KOPT-K1 (cell line): ENCODE results near the gene TOGARAM2.
"Not testable (repeated sequence)": the region's sequence is repeated elsewhere in the genome, so short reads cannot be mapped to it uniquely, and the experiment has no call there.

Experiments
- H3K27ac ChIP-seq: fragments of 200-600 bp; sonication (generic); 2 replicates; pipeline ENCODE4 v1.5.1; 2016; ENCODE audit warnings: antibody characterized with exemption, mild to moderate bottlenecking, low read depth, low read length; ENCODE audit not compliant: poor library complexity, severe bottlenecking
- H3K36me3 ChIP-seq: fragments of 200-600 bp; sonication (generic); 2 replicates; pipeline ENCODE4 v1.5.1; 2017; ENCODE audit warnings: antibody characterized with exemption, mild to moderate bottlenecking, low read length, moderate library complexity; ENCODE audit not compliant: insufficient read depth
- H3K9me3 ChIP-seq: fragments of 200-600 bp; sonication (generic); 2 replicates; pipeline ENCODE4 v1.5.1; 2017; ENCODE audit warnings: antibody characterized with exemption, low read length, mild to moderate bottlenecking; ENCODE audit not compliant: insufficient read depth, poor library complexity, severe bottlenecking

TOGARAM2 gene

GRCh38 chr2:29072251-29072650, 91.2 kb downstream of the TOGARAM2 start:
- Histone ChIP-seq H3K36me3 (no peaks in the 10 kb centered on the region), H3K9me3 (no peaks in the 10 kb centered on the region)

GRCh38 chr2:29072971-29073725, 92.0 kb downstream of the TOGARAM2 start:
- H3K9me3 ChIP-seq = no peaks in the 10 kb centered on the region
- H3K36me3 ChIP-seq = no peaks in the 10 kb centered on the region
- H3K27ac ChIP-seq = no peak overlapping the region

More at GRCh38 chr2:29072251-29072650, 91.2 kb downstream of the TOGARAM2 start:
- no peak overlapping the region for H3K27ac ChIP-seq

- Histone ChIP-seq H3K9me3 (no peaks in the 10 kb centered on the region), H3K27ac (no peak overlapping the region), H3K36me3 (no peaks in the 10 kb centered on the region)
Observed at GRCh38 chr2:29073933-29074332, 92.8 kb downstream of the TOGARAM2 start.

GRCh38 chr2:29074411-29074810, 93.3 kb downstream of the TOGARAM2 start, which contains the start of gene PCARE:
TSS of gene PCARE (minus strand) at chr2:29074523. CDS start at chr2:29074261, 262 bp downstream.
- Histone ChIP-seq H3K9me3 (peaks cover 5% of the 10 kb centered on the region), H3K27ac (no peak within 1 kb of the TSS), H3K36me3 (no peaks in the 10 kb centered on the region)

DNA sequence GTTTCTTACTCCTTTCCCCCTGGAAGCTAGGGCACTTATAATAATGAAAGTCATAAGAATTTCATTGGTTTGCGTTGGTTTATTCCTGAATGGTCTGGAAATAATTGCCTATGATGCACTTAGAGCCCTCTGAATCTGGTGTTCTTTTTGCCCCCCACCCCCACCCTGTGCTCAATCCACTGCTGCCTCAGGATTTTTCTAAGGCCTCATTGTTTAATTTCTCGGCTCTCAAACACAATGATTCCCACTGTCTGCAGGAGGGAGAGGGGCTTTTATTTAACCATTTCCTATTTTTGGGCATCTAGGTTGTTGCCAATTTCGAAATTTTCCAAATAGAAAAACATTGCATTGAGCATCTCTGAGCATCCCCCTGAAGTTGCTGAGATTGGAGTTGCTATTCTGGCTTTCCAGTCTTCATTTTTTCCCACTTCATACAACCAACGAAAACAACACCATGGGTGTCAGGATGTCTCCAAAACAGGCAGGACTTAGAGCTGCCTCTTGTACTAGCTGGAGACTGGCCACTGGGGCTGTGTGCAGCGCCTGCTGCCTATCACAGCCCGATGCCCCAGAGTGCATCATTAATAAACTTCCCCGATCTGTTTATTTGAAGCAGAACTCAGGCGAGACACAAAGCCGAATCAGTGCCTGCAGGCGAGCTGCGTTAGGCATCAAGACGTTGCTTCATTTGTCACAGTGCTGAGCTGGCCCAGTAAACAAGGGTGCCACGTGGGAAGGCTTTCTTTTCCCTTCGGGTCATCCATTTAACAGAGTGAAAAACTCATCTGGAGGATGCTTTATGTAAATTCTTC, 95.0 kb downstream of the TOGARAM2 start:
- Histone ChIP-seq H3K9me3 (peaks cover 21% of the 10 kb centered on the region), H3K36me3 (no peaks in the 10 kb centered on the region), H3K27ac (no peak overlapping the region)

DNA sequence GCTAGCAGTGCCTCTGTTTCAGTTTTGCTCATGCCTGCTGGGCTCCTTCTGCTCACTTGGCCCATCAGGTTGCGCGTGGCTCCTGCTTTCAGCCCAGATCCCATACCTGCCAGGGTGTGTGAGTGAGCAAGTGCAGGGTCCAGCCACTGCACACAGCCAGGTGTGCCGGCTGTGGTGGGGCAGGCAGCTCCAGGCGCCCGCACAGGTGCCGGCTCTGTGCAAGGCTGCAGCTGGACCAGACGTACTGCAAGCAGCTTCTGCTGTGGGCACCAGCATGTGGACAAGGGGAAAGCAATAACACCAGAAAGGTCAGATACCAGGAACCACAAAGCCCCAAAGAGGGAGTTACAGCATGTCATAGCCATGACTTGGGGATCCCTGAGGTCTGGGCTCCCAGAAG, 98.8 kb downstream of the TOGARAM2 start:
- peaks cover 24% of the 10 kb centered on the region for H3K9me3 ChIP-seq
- no peaks in the 10 kb centered on the region for H3K36me3 ChIP-seq
- no peak overlapping the region for H3K27ac ChIP-seq

- peaks cover 24% of the 10 kb centered on the region for H3K9me3 ChIP-seq
- no peaks in the 10 kb centered on the region for H3K36me3 ChIP-seq
- no peak overlapping the region for H3K27ac ChIP-seq
Observed at GRCh38 chr2:29080886-29081743, 100.0 kb downstream of the TOGARAM2 start.

DNA sequence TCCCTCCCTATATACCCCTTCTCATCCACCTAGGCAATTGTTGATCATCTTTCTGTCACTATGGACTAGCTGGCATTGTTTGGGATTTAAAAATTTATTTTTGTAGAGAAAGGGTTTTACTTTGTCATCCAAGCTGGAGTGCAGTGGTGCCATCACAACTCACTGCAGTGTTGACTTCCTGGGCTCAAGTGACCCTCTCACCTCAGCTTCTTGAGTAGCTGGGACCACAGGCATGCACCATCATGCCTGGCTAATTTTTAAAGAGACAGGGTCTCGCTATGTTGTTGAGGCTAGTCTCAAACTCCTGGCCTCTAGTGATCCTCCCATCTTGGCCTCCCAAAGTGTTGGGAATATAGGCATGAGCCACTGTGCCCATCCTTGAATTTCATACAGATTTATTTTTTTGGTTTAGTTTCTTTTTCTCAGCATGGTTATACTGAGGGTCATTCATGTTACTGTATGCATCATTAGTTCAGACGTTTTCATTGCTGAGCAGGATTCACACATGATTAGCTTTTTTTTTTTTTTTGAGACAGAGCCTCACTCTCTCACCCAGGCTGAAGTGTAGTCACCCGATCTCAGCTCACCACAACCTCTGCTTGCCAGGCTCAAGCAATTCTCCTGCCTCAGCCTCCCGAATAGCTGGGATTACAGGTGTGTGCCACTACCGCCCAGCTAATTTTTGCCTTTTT, 101.9 kb downstream of the TOGARAM2 start:
- H3K9me3 ChIP-seq = peaks cover 24% of the 10 kb centered on the region
- no peaks in the 10 kb centered on the region for H3K36me3 ChIP-seq
- H3K27ac ChIP-seq = no peak overlapping the region

DNA sequence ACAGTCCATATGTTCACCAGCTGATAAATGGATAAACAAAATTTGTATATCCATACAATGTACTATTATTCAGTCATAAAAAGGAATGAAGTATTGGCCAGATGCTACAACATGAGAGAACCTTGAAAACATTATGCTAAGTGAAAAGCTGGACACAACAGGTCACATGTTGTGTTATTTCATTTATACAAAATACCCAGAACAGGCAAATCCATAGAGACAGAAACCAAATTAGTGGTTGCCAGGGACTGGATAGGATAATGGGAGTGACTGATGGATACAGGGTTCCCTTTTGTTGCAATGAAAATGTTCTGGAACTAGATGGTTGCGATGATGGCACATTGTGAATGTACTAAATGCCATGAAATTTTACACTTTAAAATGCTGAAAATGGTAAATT, 103.5 kb downstream of the TOGARAM2 start:
- Histone ChIP-seq H3K9me3 (peaks cover 18% of the 10 kb centered on the region), H3K27ac (no peak overlapping the region), H3K36me3 (no peaks in the 10 kb centered on the region)

DNA sequence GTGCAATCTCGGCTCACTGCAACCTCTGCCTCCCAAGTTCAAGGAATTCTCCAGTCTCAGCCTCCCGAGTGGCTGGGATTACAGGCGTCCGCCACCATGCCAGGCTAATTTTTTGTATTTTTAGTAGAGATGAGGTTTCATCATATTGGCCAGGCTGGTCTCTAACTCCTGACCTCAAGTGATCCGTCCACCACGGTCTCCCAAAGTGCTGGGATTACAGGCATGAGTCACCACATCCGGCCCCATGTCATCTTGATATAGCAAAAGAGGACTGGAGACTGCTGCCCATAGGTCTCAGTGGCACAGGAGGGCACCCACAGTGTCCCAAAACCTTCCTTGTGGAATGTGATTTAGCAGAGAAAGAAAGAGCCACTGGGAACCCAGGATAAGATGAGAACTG, 109.2 kb downstream of the TOGARAM2 start:
- not testable (repeated sequence) for H3K36me3 ChIP-seq, H3K9me3 ChIP-seq, H3K27ac ChIP-seq

DNA sequence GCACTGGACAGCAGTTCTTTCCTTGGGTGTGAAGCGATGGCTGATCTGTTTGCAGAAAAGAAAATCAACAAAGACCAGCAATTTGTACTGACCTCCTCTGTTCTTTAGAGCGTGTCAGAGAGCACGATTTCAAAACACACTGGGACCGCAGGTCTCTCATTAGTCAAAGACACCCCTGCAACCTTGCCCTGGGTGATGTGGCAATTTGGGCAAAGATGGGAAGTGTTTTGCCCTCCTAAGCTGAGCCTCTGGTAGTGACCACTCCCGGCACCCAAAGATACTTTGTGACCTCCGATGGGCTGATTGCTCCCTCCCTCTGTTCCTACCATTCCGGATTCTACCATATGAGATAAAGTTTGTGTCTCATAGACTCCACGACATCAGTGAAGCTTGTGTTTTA, 115.9 kb downstream of the TOGARAM2 start:
- H3K9me3 ChIP-seq = no peaks in the 10 kb centered on the region
- no peaks in the 10 kb centered on the region for H3K36me3 ChIP-seq
- no peak overlapping the region for H3K27ac ChIP-seq

GRCh38 chr2:29097569-29097968, 116.5 kb downstream of the TOGARAM2 start:
- Histone ChIP-seq H3K36me3 (no peaks in the 10 kb centered on the region), H3K27ac (no peak overlapping the region)

DNA sequence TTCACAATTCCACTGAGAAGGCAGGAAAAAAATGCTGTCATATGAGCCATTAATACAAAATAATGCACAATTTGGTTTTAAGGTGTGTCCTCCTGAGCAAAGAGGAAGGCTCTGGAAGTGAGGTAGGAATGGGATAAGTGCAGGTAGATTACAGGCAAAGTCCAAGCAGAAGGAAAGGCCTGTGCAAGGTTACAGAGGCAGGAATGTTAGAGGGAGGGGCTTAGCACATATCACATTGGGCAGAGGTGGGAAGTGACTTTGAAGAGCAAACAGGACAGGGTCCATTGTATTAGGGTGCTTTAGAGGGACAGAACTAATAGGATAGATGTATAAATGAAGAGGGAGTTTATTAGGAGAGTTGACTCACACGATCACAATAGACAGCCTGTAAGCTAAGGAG, 119.5 kb downstream of the TOGARAM2 start:
- Histone ChIP-seq H3K9me3 (no peaks in the 10 kb centered on the region), H3K36me3 (no peaks in the 10 kb centered on the region), H3K27ac (no peak overlapping the region)

More at GRCh38 chr2:29097569-29097968, 116.5 kb downstream of the TOGARAM2 start:
- no peaks in the 10 kb centered on the region for H3K9me3 ChIP-seq
